Liver (tissue), 9 donors: Measurements from ENCODE around the gene TIAM2. TPM values are rescaled to one million over a fixed set of nuclear protein-coding genes. Genes with fewer than 3 reads are reported as not detected.

Experiments used
- DNase-seq: peaks from one replicate; pipeline ENCODE4 v3.0.0-alpha.2; 2017; ENCODE audit warnings: low spot score
- H3K27ac ChIP-seq, 2 donors: one replicate each; pipeline ENCODE4 v1.7.0; 2013; ENCODE audit warnings: inconsistent platforms in 2 of 2, low read length in 2 of 2, control low read depth in 1 of 2, low read depth in 1 of 2, mild to moderate bottlenecking in 1 of 2
- H3K27me3 ChIP-seq, 4 donors: one replicate each; pipeline versions ENCODE4 v1.6.1 to v1.7.0; 2013; ENCODE audit warnings: low read length in 3 of 4, inconsistent platforms in 1 of 4, mild to moderate bottlenecking in 1 of 4, moderate library complexity in 1 of 4; ENCODE audit not compliant: control insufficient read depth in 4 of 4, insufficient read depth in 4 of 4
- H3K36me3 ChIP-seq, 4 donors: one replicate each; pipeline versions ENCODE4 v1.6.1 to v1.7.0; 2013; ENCODE audit warnings: low read length in 3 of 4, mild to moderate bottlenecking in 3 of 4, low read depth in 1 of 4, moderate library complexity in 1 of 4; ENCODE audit not compliant: control insufficient read depth in 4 of 4, insufficient read depth in 3 of 4
- H3K4me1 ChIP-seq, 4 donors: one replicate each; pipeline versions ENCODE4 v1.6.1 to v1.7.0; 2013; ENCODE audit warnings: low read length in 3 of 4, mild to moderate bottlenecking in 3 of 4, moderate library complexity in 1 of 4; ENCODE audit not compliant: control insufficient read depth in 4 of 4, insufficient read depth in 4 of 4
- H3K4me3 ChIP-seq, 3 donors: one replicate each; pipeline versions ENCODE4 v1.6.1 to v1.7.0; 2013; ENCODE audit warnings: low read length in 3 of 3, control low read depth in 1 of 3, low read depth in 1 of 3, mild to moderate bottlenecking in 1 of 3
- H3K9ac ChIP-seq, 2 donors: one replicate each; pipeline ENCODE4 v1.7.0; 2013; ENCODE audit warnings: low read length in 2 of 2, mild to moderate bottlenecking in 2 of 2, moderate library complexity in 2 of 2, control low read depth in 1 of 2, low read depth in 1 of 2
- H3K9me3 ChIP-seq, 4 donors: one replicate each; pipeline versions ENCODE4 v1.6.1 to v1.7.0; 2013; ENCODE audit warnings: low read length in 3 of 4; ENCODE audit not compliant: control insufficient read depth in 4 of 4
- CTCF ChIP-seq: fragments of 150-350 bp; IDR thresholded peaks from 2 replicates; pipeline ENCODE4 v1.5.1; 2017; ENCODE audit warnings: improper control_type of control experiment, low read depth, low read length; ENCODE audit not compliant: missing input control
- EGR1 ChIP-seq, 2 donors: IDR thresholded peaks; 2 replicates each; pipeline ENCODE4 v1.6.1; 2016 to 2018; ENCODE audit warnings: antibody characterized with exemption in 2 of 2, low read depth in 2 of 2
- FOXA1 ChIP-seq: IDR thresholded peaks from 2 replicates; pipeline ENCODE4 v1.6.1; 2016; ENCODE audit warnings: antibody characterized with exemption
- FOXA2 ChIP-seq: IDR thresholded peaks from 2 replicates; pipeline ENCODE4 v1.6.1; 2016; ENCODE audit warnings: antibody characterized with exemption
- GABPA ChIP-seq, 2 donors: IDR thresholded peaks in 1 of 2; conservative IDR thresholded peaks in 1 of 2; 2 replicates each; pipeline ENCODE4 v1.6.1; 2016; ENCODE audit warnings: antibody characterized with exemption in 2 of 2, mild to moderate bottlenecking in 1 of 2, moderate library complexity in 1 of 2
- HNF4A ChIP-seq, 2 donors: conservative IDR thresholded peaks; 2 replicates each; pipeline ENCODE4 v1.6.1; 2016; ENCODE audit warnings: antibody characterized with exemption in 2 of 2, mild to moderate bottlenecking in 2 of 2
- HNF4G ChIP-seq: IDR thresholded peaks from 2 replicates; pipeline ENCODE4 v1.6.1; 2016; ENCODE audit warnings: antibody characterized with exemption
- JUND ChIP-seq, 2 donors: IDR thresholded peaks; 2 replicates each; pipeline ENCODE4 v1.6.1; 2016; ENCODE audit warnings: antibody characterized with exemption in 2 of 2
- MAX ChIP-seq: IDR thresholded peaks from 2 replicates; pipeline ENCODE4 v1.6.1; 2016; ENCODE audit warnings: antibody characterized with exemption
- NR2F2 ChIP-seq: IDR thresholded peaks from 2 replicates; pipeline ENCODE4 v1.6.1; 2016; ENCODE audit warnings: antibody characterized with exemption
- RAD21 ChIP-seq, 2 donors: IDR thresholded peaks; 2 replicates each; pipeline ENCODE4 v1.6.1; 2016; ENCODE audit warnings: antibody characterized with exemption in 2 of 2, mild to moderate bottlenecking in 2 of 2
- REST ChIP-seq: IDR thresholded peaks from 2 replicates; pipeline ENCODE4 v1.6.1; 2016; ENCODE audit warnings: antibody characterized with exemption, mild to moderate bottlenecking
- RXRA ChIP-seq, 2 donors: IDR thresholded peaks; 2 replicates each; pipeline ENCODE4 v1.6.1; 2017 to 2018; ENCODE audit warnings: antibody characterized with exemption in 2 of 2, mild to moderate bottlenecking in 1 of 2
- SP1 ChIP-seq: IDR thresholded peaks from 2 replicates; pipeline ENCODE4 v1.6.1; 2018; ENCODE audit warnings: antibody characterized with exemption, mild to moderate bottlenecking
- TAF1 ChIP-seq: conservative IDR thresholded peaks from 2 replicates; pipeline ENCODE4 v1.6.1; 2016; ENCODE audit warnings: antibody characterized with exemption, mild to moderate bottlenecking
- YY1 ChIP-seq: IDR thresholded peaks from 2 replicates; pipeline ENCODE4 v1.6.1; 2016; ENCODE audit warnings: antibody characterized with exemption, mild to moderate bottlenecking
- ZBTB33 ChIP-seq: IDR thresholded peaks from 2 replicates; pipeline ENCODE4 v1.6.1; 2016; ENCODE audit warnings: antibody characterized with exemption
- WGBS: extraction: QIAGEN DNeasy Blood & Tissue Kit; methylation state at CpG from one replicate; pipeline ENCODE4 v1.1.7; 2013; 5-methylcytosine and 5-hydroxymethylcytosine counted together
- polyA plus RNA-seq, 2 donors: library from polyadenylated mRNA; stranded (reverse) in 1 of 2; unstranded in 1 of 2; fragments of 200-250 nt in 1 of 2; fragments of >200 nt in 1 of 2; fragmentation: Nextera tagmentation in 1 of 2; extraction: Ambion mirVana in 1 of 2; gene quantifications; one replicate each; pipeline versions ENCODE4 v1.2.1 to v1.2.3, GENCODE V29; 2013 to 2015
- total RNA-seq, 2 donors: library from RNA; depleted of rRNA; stranded (reverse); fragments of >200 nt; gene quantifications; one replicate each; pipeline ENCODE4 v1.2.3, GENCODE V29; 2014
- TF ChIP-seq, protein P1 (sequence below): IDR thresholded peaks from 2 replicates; pipeline ENCODE4 v1.6.1; 2016; ENCODE audit warnings: antibody characterized with exemption
- donor health status: healthy.
- donor health status: healthy.
- donor health status: healthy.
- donor health status: healthy.
- donor health status: healthy.

Gene TIAM2
- total and polyA plus RNA-seq, 4 donors, result 0.62 to 3.7 (median 2.4) TPM

- Histone ChIP-seq H3K4me3 (no peak overlapping the region), H3K4me1 (no peaks in the 10 kb centered on the region), H3K9ac (no peak overlapping the region), H3K9me3 (no peaks in the 10 kb centered on the region), H3K27me3 (no peaks in the 10 kb centered on the region), H3K36me3 (no peaks in the 10 kb centered on the region), H3K27ac (no peak overlapping the region)
- TF ChIP-seq FOXA1 (no peak), EGR1 (IDR thresholded peaks at IDR 0.05; ENCODE audit: low read depth in 2 of 2) (no peak), HNF4G (no peak), HNF4A (conservative IDR thresholded peaks at IDR 0.05) (no peak), REST (no peak)
- DNase-seq, result no peak
- WGBS, result 83% methylated on average over 8 of the region's 8 CpGs
Observed at GRCh38 chr6:155106456-155107115, 111.5 kb downstream of the TIAM2 start.

GRCh38 chr6:155107432-155108069, 112.4 kb downstream of the TIAM2 start:
- DNase-seq, result no peak
- no peaks in the 10 kb centered on the region for H3K27me3 ChIP-seq
- no peak for TF ChIP-seq MAX
- no peak for TF ChIP-seq YY1
- TF ChIP-seq HNF4A (conservative IDR thresholded peaks at IDR 0.05), result no peak
- no peak for TF ChIP-seq FOXA2
- TF ChIP-seq HNF4G, result no peak
- TF ChIP-seq, protein P1, sequence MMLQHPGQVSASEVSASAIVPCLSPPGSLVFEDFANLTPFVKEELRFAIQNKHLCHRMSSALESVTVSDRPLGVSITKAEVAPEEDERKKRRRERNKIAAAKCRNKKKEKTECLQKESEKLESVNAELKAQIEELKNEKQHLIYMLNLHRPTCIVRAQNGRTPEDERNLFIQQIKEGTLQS, result no peak
- TF ChIP-seq EGR1 (IDR thresholded peaks at IDR 0.05; ENCODE audit: low read depth in 2 of 2), result no peak
- no peak for TF ChIP-seq JUND (IDR thresholded peaks at IDR 0.05)
- TF ChIP-seq RXRA (IDR thresholded peaks at IDR 0.05), result no peak
- TF ChIP-seq ZBTB33, result no peak
- TF ChIP-seq SP1, result no peak
- TF ChIP-seq TAF1, result no peak
- TF ChIP-seq CTCF, result no peak
- no peak for TF ChIP-seq NR2F2
- no peak for TF ChIP-seq GABPA (IDR thresholded peaks at IDR 0.05 in 1 of 2, conservative IDR thresholded peaks at IDR 0.05 in 1 of 2)
- TF ChIP-seq FOXA1, result no peak
- no peak for TF ChIP-seq RAD21 (IDR thresholded peaks at IDR 0.05)
- no peak overlapping the region for H3K4me3 ChIP-seq
- no peaks in the 10 kb centered on the region for H3K9me3 ChIP-seq
- 81% methylated on average over 7 of the region's 7 CpGs for WGBS
- H3K4me1 ChIP-seq, result no peaks in the 10 kb centered on the region
- H3K36me3 ChIP-seq, result no peaks in the 10 kb centered on the region
- no peak overlapping the region for H3K9ac ChIP-seq
- H3K27ac ChIP-seq, result no peak overlapping the region
